Measurements from ENCODE around the gene STAP1.

- TF ChIP-seq CTCF (IDR thresholded peaks at IDR 0.05) (no peak), POLR2A (IDR thresholded peaks at IDR 0.05) (no peak)
Observed at GRCh38 chr4:67638136-67638535, 79.6 kb downstream of the STAP1 start.

Measured in stomach (tissue), 4 donors.